Esophagus muscularis mucosa (tissue), 3 donors: ENCODE results near the gene BTBD16.

Experiments used
- POLR2A ChIP-seq: fragments of 450-650 bp; IDR thresholded peaks from one replicate; pipeline ENCODE4 v1.6.1; 2017; ENCODE audit warnings: antibody characterized with exemption, moderate library complexity, mild to moderate bottlenecking, low read depth
- TF ChIP-seq, protein P1 (sequence below), 3 experiments: fragments of 200-600 bp in 2 of 3; fragments of 450-650 bp in 1 of 3; sonication (generic) in 2 of 3; IDR thresholded peaks; one replicate each; pipeline ENCODE4 v1.5.1; 2017 to 2019; ENCODE audit warnings: antibody characterized with exemption in 3 of 3, mild to moderate bottlenecking in 2 of 3, moderate library complexity in 1 of 3

GRCh38 chr10:122316224-122316884, 45.3 kb downstream of the BTBD16 start:
- TF ChIP-seq, protein P1, sequence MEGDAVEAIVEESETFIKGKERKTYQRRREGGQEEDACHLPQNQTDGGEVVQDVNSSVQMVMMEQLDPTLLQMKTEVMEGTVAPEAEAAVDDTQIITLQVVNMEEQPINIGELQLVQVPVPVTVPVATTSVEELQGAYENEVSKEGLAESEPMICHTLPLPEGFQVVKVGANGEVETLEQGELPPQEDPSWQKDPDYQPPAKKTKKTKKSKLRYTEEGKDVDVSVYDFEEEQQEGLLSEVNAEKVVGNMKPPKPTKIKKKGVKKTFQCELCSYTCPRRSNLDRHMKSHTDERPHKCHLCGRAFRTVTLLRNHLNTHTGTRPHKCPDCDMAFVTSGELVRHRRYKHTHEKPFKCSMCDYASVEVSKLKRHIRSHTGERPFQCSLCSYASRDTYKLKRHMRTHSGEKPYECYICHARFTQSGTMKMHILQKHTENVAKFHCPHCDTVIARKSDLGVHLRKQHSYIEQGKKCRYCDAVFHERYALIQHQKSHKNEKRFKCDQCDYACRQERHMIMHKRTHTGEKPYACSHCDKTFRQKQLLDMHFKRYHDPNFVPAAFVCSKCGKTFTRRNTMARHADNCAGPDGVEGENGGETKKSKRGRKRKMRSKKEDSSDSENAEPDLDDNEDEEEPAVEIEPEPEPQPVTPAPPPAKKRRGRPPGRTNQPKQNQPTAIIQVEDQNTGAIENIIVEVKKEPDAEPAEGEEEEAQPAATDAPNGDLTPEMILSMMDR (IDR thresholded peaks at IDR 0.05): no peak
- no peak for TF ChIP-seq POLR2A
